Measurements from ENCODE around the gene MRS2. TPM values are rescaled to one million over a fixed set of nuclear protein-coding genes. Genes with fewer than 3 reads are reported as not detected.

Gene MRS2
- total and polyA plus RNA-seq, 9 of the 15 experiments (the other 6 are each of a cell fraction or from before 2014, with no cell fraction given) = 14.6 to 57.9 (median 48.1) TPM

DNA sequence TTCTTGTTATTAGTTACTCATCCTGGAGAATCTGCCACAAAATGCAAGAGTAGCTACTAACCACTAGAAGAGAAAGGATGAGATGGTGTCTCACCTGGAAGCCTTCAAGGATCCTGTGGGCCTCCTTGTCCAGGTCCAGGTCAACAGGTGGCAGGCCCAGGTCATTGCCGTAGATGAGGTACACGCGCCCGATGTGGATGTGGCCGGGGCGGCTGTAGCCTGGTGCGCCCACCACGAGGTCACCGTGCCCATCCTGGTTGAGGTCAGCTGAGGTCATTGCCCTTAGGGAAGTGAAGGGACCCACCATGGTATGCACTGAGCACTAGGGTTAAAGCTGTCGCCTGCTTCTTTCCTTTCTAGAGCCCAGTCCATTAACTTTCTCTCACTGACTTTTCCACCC lies 51.2 kb downstream of the MRS2 start:
- TF ChIP-seq ELF4 (CRISPR knock-in tag; IDR thresholded peaks at IDR 0.05) = no peak
- TF ChIP-seq, protein P1, sequence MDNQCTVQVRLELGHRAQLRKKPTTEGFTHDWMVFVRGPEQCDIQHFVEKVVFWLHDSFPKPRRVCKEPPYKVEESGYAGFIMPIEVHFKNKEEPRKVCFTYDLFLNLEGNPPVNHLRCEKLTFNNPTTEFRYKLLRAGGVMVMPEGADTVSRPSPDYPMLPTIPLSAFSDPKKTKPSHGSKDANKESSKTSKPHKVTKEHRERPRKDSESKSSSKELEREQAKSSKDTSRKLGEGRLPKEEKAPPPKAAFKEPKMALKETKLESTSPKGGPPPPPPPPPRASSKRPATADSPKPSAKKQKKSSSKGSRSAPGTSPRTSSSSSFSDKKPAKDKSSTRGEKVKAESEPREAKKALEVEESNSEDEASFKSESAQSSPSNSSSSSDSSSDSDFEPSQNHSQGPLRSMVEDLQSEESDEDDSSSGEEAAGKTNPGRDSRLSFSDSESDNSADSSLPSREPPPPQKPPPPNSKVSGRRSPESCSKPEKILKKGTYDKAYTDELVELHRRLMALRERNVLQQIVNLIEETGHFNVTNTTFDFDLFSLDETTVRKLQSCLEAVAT (IDR thresholded peaks at IDR 0.05) = no peak
- TF ChIP-seq, protein P2, sequence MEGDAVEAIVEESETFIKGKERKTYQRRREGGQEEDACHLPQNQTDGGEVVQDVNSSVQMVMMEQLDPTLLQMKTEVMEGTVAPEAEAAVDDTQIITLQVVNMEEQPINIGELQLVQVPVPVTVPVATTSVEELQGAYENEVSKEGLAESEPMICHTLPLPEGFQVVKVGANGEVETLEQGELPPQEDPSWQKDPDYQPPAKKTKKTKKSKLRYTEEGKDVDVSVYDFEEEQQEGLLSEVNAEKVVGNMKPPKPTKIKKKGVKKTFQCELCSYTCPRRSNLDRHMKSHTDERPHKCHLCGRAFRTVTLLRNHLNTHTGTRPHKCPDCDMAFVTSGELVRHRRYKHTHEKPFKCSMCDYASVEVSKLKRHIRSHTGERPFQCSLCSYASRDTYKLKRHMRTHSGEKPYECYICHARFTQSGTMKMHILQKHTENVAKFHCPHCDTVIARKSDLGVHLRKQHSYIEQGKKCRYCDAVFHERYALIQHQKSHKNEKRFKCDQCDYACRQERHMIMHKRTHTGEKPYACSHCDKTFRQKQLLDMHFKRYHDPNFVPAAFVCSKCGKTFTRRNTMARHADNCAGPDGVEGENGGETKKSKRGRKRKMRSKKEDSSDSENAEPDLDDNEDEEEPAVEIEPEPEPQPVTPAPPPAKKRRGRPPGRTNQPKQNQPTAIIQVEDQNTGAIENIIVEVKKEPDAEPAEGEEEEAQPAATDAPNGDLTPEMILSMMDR (IDR thresholded peaks at IDR 0.05 in 2 of 3, conservative IDR thresholded peaks at IDR 0.05 in 1 of 3; ENCODE audit: insufficient read depth in 2 of 3, low read depth in 1 of 3, low read length in 3 of 3) = no peak
- TF ChIP-seq FOXJ3 (CRISPR knock-in tag; IDR thresholded peaks at IDR 0.05) = no peak
- TF ChIP-seq SIN3A (IDR thresholded peaks at IDR 0.05; ENCODE audit: borderline replicate concordance in 2 of 2, control insufficient read depth in 1 of 2, low read depth in 2 of 2, low read length in 2 of 2) = no peak
- no peak for TF ChIP-seq TFAM (CRISPR knock-in tag; conservative IDR thresholded peaks at IDR 0.05)
- TF ChIP-seq, protein P3, sequence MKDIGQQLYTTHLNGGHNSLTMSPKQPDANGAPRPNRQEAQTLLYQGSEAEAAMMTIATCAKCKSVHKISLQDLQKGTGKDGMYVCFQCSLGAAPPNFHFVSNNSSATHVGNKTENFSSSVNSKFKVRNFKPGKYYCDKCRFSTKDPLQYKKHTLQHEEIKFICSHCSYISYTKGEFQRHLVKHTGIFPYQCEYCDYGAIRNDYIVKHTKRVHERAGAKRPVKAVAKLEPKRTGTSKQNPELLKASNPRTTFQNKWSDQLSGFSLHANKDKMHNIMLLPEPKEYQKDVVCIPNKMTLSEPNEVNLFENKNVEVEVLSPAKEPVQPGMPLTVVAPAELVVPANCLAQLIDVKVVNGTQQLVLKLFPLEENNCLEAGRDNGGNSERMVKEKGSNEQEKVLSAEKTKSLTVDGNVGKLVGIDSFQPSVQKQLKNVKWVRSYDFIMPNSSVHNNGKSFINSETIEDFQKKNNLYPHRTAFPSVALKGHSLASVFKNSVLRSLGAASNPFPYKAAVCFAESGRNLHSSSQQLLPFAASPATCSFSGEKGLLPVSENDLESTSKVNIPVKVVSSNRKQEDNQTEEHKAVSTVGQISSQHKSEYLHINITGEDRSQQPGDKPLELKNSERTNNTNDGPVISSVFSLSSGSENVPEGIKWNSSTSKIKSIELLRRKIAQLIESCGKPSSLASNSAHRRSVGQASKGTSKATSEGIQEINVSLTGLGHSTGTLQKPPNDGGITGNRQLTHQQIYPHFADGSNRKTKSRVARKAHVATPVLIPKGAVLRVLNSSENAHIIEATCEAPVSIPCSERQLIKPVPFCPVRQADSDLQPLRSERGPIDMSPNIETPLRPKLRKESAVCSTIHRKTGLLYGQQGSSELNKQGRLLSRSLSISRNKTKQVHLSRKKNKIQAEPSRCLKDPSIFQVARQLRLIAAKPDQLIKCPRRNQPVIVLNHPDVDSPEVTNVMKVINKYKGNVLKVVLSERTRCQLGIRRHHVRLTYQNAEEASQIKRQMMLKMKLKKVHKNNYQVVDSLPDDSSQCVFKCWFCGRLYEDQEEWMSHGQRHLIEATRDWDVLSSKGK (CRISPR knock-in tag; IDR thresholded peaks at IDR 0.05) = no peak
- TF ChIP-seq, protein P4, sequence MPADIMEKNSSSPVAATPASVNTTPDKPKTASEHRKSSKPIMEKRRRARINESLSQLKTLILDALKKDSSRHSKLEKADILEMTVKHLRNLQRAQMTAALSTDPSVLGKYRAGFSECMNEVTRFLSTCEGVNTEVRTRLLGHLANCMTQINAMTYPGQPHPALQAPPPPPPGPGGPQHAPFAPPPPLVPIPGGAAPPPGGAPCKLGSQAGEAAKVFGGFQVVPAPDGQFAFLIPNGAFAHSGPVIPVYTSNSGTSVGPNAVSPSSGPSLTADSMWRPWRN (IDR thresholded peaks at IDR 0.05; ENCODE audit: low read depth) = no peak
- FAIRE-seq (no peak), ATAC-seq (no peak), DNase-seq (ENCODE audit: extremely low read depth in 1 of 4, low spot score in 3 of 4) (no peak)
- no peak overlapping the region for H3K4me2 ChIP-seq (ENCODE audit: insufficient read depth, low read length)
- H3K36me3 ChIP-seq (ENCODE audit: control insufficient read depth, insufficient read depth, low read length) = no peaks in the 10 kb centered on the region
- WGBS (ENCODE audit: insufficient coverage, low coverage, missing lambda C conversion rate) = 52% methylated on average over 10 of the region's 10 CpGs
- ChIA-PET POLR2A (interaction anchor here (0.8 kb wide), 1 partner anchor 13 kb away, joined by 5 read pairs; no protein-coding TSS in a partner anchor), CTCF (ENCODE audit: low intra/inter-chr PET ratio) (no interaction called here)
- H4K20me1 ChIP-seq (replicated peaks; ENCODE audit: control insufficient read depth, insufficient read depth, low read length) = no peaks in the 10 kb centered on the region
- in situ Hi-C loops (cut with MboI) = no loop called here
- no peak overlapping the region for H2AFZ ChIP-seq (ENCODE audit: low read depth, low read length)
- H3K9me1 ChIP-seq (ENCODE audit: control insufficient read depth, insufficient read depth, low read length) = no peaks in the 10 kb centered on the region
- no peak overlapping the region for H3K27ac ChIP-seq (ENCODE audit: extremely low read depth, low read depth, low read length)
- peaks cover 0 to 8% of the 10 kb centered on the region in 2 experiments; a peak in 1 of 5 replicates for H3K27me3 ChIP-seq (ENCODE audit: control insufficient read depth in 2 of 2, insufficient read depth in 2 of 2, low read length in 2 of 2)
- H3K9me3 ChIP-seq (replicated peaks; ENCODE audit: control insufficient read depth, insufficient read depth, low read depth, low read length) = no peaks in the 10 kb centered on the region
- intact Hi-C loops (cut with micrococcal nuclease) = no loop called here
- no TSS peak for BruUV-seq (replicated peaks)
- H3K9ac ChIP-seq (ENCODE audit: insufficient read depth in 1 of 2, low read depth in 2 of 2, low read length in 2 of 2) = no peak overlapping the region
- no peak overlapping the region for H3K4me3 ChIP-seq
- H3K4me1 ChIP-seq (replicated peaks in 1 of 2; ENCODE audit: control insufficient read depth in 2 of 2, insufficient read depth in 2 of 2, low read length in 2 of 2) = peaks cover 3 to 6% of the 10 kb centered on the region in 2 experiments; a peak in 2 of 5 replicates
- no peaks in the 10 kb centered on the region for H3K79me2 ChIP-seq (ENCODE audit: control insufficient read depth, insufficient read depth, low read length)

Data from K562 (cell line).